IPS DF 4.7 (cell line): ENCODE measurements around the gene TOP1.
"Not testable (repeated sequence)": the region's sequence is repeated elsewhere in the genome, so short reads cannot be mapped to it uniquely, and the experiment has no call there.

ENCODE experiments used
- DNase-seq: peaks from one replicate; pipeline ENCODE4 v3.0.0-alpha.2; 2013; ENCODE audit warnings: low spot score; ENCODE audit errors: extremely low read depth

The TOP1 gene

DNA sequence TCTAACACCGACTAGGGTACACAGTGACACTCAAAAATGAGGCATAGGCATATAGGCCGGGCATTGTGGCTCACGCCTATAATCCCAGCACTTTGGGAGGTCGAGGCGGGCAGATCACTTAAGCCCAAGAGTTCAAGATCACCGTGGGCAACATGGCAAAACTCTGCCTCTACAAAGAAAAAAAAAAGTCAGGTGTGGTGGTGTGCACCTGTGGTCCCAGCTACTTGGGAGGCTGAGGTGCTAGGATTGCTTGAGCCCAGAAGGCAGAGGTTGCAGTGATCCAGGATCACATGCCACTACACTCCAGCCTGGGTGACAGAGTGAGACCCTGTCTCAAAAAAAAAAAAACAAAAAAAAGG, 24.7 kb upstream of the TOP1 start:
- DNase-seq, result not testable (repeated sequence)

DNA sequence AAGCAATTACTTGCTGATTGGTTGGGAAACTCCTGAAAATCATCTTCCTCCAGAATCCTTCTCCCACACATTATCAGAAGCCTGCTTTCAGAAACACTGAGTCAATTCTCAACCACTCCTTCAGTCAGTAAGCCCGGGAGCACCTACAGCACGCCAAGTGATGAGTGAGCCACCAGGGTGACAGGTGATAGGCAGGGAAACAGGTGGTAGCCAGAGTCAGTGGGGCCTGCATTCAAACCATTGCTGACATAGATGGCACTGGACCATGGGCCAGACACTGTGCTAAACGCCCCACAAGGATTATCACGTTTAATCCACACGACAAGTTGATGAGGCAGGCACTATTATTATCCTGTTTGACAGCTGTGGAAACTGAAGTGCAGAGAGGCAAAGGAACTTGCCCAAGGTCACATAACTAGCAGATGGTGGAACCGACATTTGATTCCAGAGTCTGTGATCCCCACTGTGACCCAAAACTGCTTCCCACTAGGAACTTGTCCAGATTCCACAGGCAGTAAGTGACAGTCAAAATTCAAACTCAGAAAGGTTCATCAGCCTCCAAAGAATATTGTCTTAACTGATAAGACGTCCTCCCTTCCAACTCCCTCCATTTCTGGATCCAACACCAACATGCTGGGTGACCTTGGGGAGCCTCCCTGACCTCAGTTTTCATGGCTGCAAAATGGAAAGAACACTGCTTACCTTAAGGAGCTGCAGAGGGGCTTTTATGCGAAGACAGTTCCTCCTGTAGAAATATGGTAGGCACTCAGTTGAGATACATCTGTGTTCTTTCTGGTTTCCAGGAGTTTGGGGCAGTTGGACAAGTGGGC, 23.9 kb upstream of the TOP1 start:
- DNase-seq, result no peak

DNA sequence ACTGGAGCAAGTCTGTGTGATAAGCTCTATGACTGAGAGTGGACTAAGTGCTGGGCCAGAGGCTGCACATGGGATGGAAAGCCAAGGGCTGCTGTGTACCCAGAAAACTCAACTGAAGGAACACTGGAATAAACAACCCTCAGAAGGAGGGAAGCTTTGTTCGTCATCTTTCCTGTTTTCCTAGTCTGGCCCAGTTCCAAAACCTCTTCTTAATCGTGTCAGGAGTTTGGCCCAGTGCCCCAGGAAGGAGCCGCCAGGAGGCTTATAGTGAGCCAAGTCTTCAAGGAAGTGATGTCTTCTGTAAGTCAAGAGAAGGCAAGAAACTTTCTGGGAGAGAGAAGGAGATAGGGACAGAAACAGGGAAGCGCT, 23.3 kb upstream of the TOP1 start:
- no peak for DNase-seq

DNA sequence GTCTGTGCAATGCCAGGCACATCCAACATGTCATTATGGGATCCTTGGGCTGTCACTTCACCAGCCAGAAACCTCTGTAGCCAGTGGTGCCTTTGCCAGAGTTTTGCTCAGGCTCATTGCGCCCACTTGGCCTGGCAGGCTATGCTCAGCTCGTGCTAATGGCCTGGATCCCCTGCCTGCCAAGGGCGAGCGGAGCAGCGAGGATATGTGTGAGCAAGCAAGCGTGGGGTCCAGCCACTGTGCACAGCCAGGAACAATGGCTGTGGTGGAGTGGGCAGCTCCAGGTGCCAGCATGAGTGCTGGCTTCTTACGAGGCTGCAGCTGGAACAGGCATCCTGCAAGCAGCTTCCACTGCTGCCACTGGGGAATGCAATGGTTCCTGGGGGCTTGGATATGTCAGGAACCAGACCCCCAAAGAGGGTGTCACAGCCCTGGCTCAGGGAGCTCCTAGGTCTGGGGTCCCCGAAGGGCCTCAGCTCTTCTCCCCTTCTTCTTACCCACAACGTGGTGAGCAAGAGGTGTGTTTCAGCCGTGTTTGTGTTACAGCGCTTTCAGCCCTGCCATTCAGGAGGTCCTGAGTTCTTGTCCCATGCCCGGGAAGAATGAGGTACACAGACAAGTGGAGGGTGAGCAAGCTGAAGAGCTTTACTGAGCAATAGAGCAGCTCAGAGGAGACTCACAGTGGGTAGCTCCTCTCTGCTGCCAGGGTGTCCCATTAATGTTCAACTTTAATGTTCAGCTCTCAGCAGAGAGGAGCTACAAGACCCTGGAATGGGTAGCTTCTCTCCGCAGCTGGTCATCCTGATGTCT, 22.3 kb upstream of the TOP1 start:
- DNase-seq, result no peak

DNA sequence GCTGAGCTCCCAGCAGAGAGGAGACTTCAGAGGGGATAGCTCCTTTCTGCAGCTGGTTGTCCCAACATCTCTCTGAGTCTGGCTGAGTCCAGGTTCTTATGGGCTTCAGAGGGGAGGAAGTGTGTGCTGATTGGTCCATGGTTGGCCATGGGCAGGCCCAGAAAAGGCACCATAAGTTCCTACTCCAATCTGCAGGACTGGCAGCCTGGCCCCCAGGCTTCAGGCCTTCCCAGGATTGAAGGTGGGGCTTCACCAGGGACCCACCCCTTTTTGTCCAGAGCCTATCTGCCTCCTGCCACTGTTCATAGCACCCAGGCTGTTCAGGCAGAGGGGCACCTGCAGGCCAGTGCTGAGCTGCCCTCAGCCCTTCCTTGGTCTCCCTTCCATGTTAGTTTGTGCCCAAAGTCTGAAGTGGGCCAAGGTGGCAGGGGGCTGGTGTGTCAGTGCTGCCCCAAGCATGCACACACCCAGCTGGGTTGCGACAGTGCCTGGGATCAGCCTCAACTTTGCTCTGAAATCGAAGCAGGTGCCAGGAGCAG, 21.6 kb upstream of the TOP1 start:
- no peak for DNase-seq

DNA sequence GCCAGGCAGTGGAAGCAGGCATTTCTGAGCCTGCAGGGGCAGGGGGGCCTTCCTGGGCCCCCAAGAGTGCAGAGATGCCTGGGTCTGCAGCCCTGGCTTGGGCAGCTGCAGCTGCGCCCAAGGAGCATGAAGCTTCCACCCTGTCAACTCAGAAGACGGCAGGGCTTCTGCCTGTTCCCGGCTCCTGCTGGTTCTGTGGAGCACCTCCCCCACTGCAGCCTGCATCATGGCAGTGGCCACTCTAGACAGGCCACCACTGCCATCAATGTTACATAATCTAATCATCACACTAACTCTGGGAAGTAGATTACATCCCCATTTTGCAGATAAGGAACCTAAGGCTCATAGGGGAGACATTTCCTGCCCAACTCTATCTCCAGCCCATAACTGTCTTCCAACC, 21.1 kb upstream of the TOP1 start:
- no peak for DNase-seq

DNA sequence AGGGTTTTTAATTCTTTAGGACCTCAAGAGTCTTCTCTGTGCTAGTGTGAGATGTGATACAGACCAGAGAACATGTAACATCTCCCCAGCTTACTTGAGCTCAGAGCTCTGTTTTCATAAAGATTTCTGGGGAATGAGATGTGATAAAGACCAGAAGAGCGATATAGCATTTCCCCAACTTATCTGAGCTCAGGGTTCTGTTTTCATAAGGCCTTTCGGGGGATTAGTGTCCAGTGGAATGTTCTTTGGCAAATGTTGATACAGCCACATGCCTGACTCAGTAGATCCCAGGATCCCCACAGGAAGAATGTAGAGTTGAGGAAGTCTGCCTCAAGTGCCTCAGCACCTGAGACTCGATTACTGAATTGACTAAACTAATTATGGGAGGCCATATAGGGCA, 18.7 kb upstream of the TOP1 start:
- DNase-seq, result no peak

DNA sequence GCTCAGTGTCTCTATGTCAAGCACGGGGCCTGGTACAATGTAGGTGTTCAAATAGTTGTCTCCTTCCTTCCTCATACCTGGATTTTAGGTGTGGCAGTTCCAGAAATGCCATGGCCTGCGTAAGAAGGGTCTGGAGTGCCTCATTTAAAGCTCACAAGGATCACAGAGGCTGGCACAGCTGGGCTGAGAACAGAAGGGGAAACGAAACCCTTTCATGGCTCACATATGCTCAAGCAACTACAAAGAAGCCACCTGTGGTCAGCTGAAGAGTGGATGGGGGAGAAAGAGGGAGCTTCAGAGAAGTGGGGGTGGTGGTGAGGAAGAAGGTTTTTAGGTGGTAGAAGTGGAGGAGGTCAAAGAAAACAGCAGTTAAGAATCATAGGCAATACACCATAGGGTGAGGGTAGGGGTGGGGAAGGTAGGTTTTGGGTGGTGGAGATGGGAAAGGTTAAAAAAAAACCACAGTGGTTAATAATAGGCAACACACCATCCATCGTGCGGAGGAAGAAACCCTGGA, 17.0 kb upstream of the TOP1 start:
- no peak for DNase-seq

DNA sequence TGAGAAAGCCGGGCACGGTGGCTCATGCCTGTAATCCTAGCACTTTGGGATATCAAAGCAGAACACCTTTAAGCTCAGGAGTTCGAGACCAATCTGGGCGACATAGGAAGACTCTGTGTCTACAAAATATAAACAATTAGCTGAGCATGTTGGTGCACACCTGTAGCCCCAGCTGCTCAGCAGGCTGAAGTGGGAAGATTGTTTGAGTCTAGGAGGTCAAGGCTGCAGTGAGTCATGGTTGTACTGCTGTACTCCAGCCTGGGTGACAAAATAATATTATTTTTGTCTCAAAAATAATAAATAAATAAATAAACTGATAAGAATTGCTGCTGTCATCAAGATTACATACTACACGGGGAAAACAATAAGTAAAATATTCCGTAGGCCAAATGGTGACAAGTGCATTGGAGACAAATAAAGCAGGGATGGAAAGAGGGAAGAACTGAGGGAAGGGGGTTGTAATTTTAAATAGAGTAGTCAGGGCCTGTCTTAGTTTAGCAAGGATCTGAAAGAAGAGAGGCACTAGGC, 14.0 kb upstream of the TOP1 start:
- no peak for DNase-seq

DNA sequence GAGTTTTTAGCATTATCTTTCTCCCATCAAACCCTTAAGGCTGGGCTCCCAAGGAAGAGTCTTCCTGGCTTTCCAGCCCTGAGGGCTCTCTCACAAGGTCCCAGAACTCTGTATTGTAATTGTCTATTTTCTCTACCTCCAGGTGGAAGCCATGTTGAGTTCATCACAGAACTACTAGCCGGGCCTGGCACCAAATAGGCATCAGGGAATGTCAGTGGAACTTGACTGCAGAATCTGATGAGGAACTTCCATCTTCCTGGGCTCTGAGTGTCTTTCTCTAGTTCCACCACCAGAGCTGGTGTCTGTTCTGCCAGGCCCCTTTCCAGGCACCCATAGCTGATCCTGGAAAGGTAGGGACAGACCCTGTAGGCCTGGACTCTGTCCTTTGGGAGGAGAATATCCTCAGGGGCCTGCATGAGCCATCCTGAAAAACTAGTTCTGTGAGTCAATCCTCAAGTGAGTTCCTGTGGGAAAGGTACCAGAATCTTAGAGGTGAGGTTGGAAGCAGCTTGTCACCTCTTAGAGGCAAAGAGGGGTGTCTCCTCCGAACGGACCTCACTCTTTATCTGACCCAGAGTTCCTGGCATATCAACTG, 11.1 kb upstream of the TOP1 start:
- DNase-seq, result no peak

DNA sequence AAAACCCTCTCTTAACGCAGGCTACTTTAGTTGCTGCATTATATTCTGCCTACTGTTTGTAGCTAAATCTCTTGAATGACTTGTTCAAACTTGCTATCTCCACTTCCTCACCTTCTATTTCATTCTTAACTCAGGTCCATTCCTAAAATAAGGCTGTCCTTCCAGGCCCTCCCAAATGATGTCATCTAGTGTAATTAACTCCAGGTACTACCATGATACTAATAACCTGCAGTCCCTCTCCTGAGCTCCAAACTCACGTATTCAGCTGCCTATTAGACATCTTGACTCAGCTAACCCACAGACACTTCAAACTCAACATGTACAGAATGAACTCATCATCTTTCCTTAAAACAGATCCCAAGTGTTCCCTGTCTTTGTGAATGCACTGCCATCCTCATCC, 10.5 kb upstream of the TOP1 start:
- DNase-seq, result no peak

DNA sequence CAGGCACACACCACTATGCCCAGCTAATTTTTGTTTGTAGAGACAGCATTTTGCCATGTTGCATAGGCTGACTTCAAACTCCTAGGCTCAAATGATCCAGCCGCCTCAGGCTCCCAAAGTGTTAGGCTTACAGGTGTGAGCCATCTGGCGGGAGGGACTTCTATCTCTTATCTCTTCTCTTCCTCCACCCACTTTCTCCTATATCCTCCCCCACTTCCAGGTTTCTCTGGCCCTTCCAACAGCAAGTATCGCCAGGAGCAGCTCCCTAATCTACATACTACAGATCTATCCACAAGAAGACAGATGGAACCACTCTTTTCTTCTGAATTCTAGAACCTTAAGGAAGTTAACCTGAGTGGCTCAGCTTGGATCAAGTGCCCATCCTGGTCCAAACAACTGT, 5.1 kb upstream of the TOP1 start:
- no peak for DNase-seq

DNA sequence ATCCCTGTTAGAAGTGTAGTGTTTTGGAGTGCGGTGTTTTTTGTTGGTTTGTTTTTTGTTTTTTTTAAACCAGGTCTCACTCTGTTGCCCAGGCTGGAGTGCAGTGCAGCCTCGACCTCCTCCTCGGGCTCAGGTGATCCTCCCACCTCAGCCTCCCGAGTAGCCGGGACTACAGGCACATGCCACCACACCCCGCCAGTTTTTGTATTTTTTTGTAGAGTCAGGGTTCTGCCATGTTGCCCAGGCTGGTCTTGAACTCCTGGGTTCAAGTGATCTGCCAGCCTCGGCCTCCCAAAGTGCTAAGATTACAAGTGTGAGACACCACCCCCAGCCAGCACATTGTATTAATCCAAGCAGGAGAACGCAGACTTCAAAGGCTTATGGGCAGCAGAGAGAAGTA, 1.3 kb upstream of the TOP1 start:
- DNase-seq, result no peak

DNA sequence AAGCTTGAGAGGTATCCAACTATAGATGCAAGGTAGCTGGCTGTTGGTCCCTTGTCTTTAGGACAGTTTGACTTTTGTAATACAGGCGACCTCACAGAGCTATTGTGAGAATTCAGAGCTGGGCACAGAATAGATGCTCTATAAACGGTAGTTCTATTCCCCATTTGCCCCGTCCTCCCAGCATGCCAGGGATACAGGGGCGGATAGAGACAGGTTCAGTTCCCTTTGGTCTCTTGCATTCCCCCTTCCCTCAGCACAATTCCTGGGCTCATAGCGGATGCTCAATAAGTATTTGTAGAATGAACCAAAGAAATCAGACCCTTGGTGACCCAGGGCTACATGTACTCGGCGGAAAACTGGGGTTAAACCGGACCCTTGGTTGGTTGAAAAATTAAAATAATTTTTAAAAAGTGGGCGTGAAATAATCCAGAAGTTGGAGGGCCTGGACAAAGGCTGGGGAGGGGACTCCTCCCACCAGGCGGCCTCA, 707 bp upstream of the TOP1 start:
- DNase-seq, result no peak

DNA sequence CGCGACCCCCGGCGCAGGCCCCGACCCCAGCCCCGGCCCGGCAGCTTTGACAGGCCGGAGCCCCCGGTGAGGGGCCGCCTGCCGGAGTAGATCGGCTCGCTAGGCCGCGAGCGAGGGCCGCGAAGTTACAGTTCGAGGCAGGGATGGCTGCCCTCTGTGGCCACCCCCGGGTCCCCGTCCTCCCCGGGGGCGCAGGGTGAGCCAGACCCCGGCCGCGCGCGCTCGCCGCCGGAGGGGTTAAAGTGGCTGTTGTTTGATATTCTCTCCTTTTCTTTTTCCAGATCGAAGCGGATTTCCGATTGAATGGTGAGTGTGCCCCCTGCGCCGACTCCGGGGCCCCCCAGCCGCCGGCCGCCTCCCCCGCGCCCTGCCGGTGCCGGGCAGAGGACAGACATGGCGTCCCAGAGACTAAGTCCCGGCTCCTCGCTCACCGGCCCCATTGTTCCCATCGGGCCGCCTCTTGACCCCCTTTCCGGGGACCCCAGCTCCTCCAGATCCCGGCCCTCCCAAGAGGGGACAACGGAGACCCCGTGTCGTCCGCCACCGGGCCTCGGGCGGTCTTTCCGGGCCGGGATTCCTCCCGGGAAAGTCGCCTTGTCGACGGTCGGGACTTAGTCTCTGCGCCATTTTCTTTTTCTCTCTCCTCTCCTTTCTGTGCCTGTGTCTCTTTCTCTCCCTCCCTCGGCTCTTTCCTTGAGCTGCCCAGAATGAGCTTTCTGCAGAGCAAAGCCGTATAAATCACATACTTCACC, 704 bp downstream of the TOP1 start:
- no peak for DNase-seq

DNA sequence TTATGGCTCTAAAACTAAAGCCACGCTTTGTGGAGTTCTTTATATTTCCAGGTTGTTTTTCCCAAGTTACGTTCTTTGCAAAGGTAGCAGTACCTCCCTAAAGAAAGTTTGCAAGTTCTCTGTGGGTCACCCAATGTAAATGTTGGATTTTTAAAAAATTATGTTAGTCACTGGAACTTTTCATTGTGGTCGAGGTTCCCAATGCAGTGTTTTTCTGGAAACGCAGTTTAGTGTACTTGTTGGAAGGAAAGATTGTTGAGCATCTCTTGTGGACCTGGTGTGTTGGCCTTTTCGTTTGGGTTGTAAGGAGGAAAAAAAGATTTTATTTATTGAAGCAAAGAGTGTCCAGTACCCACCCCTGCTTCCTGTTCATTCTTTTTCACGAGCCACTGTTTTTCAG, 1.4 kb downstream of the TOP1 start:
- no peak for DNase-seq

DNA sequence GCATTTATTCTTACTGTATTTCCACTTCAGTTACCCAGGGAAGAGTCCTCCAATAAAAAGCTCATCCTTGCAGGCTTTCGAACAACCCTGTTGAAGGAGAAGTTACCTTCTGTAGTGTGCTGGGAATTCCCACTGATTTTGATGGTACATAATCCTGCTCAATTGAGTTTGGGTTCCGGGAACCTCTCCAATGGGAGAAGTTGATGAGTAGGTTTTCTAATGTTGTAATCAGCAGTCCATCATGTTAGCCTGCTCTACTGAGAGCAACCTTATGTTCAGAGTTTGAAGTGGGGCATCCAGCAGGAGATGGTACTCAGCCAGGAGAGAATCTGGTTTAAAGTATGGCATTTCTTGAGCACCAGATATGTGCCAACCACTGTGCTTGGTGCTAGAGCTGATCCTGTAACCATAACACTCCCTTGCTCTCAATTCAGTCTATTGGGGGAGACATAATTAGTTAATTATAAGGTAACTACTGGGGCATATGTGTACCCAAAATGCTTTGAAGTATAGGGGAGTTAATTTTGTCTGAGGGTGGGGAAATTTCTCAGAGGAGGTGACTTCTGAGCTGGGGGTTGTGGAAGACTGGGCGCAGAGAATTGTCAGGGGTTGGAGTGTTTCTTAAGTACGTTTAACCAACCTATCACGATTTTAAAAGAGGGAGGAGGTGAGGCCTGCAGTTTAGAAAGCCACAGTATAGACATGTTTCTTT, 2.1 kb downstream of the TOP1 start:
- DNase-seq, result no peak

DNA sequence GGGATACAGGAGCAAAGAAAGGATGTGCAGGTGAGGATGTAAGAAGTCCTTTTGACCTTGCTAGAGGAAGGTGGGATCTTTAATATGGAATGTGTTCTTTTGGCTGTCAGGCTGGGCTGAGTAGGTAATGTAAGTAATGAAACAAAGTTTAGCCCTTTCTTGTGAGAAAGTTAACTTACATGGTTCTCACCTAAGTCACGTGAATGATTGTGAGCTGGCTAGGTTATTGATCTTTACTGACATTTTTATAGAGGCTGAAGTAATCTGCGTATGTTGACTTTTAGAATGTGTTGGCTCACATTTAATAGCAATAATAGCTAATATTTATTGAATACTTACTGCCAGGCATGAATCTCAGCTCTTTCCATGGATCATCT, 2.6 kb downstream of the TOP1 start:
- no peak for DNase-seq

DNA sequence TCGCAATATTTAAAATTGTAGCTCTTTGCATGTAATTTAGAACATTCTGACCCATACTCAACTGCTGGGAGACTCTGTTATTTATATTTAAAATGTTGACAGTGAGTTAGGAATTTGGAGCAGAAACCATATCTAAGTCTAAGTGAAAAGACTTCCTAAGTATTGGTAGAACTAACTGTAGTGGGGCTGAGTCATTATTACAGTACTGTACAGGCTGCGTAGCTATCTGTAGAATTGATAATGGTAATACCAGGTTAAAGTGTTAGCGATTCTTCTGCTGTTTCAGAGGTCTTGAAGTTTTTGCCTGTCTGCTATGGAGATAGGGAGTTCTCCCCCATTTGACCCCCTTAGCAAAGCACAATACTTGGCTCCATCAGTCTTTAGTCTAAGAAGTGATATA, 3.6 kb downstream of the TOP1 start:
- DNase-seq, result no peak

DNA sequence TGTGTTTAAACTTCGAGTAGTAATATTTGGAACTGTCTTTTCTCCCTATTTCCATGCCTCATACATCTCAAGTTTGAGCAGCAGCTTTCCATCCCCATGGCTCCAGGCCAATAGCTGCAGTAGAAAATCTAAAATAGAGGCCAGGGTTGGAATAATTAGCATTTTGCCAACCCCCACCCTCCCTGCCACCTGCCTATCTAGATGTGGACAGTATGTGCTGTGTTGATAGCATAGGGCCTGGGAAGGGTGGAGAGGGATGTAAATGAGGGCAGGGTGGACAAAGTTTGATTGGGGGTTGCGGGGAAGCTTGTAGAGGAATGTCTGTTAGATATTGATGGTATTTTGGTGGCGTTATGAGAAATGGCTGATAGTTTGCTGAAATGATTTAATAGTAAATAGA, 5.6 kb downstream of the TOP1 start:
- no peak for DNase-seq
